Fibroblast of lung (primary cell): ENCODE data around the gene RBFOX1. TPM values are rescaled to one million over a fixed set of nuclear protein-coding genes. Genes with fewer than 3 reads are reported as not detected.

Experiments
- DNase-seq, 2 donors: peaks; one replicate each; pipeline versions ENCODE4 v3.0.0 to v3.0.0-alpha.2; 2010; ENCODE audit warnings: low read depth in 2 of 2
- H2AFZ ChIP-seq: 2 replicates; pipeline ENCODE4 v1.5.1; 2012; ENCODE audit warnings: low read length, control low read depth, inconsistent platforms
- H3K27ac ChIP-seq: 2 replicates; pipeline ENCODE4 v1.5.1; 2011; ENCODE audit warnings: low read length, control low read depth; ENCODE audit not compliant: insufficient read depth
- H3K27me3 ChIP-seq: 2 replicates; pipeline ENCODE4 v1.5.1; 2011; ENCODE audit warnings: mild to moderate bottlenecking, low read length; ENCODE audit not compliant: control insufficient read depth, insufficient read depth
- H3K36me3 ChIP-seq: 2 replicates; pipeline ENCODE4 v1.5.1; 2011; ENCODE audit warnings: low read length; ENCODE audit not compliant: control insufficient read depth, insufficient read depth
- H3K4me1 ChIP-seq: 2 replicates; pipeline ENCODE4 v1.5.1; 2011; ENCODE audit warnings: low read length; ENCODE audit not compliant: control insufficient read depth, insufficient read depth; ENCODE audit errors: extremely low read depth
- H3K4me2 ChIP-seq: 2 replicates; pipeline ENCODE4 v1.5.1; 2011; ENCODE audit warnings: low read length, control low read depth; ENCODE audit not compliant: insufficient read depth; ENCODE audit errors: extremely low read depth
- H3K4me3 ChIP-seq, 4 experiments: fragments of 200-600 bp in 1 of 4; sonication (generic) in 1 of 4; replicated peaks in 1 of 4; 2 replicates each; pipeline ENCODE4 v1.5.1; 2011 to 2016; ENCODE audit warnings: low read length in 4 of 4, low read depth in 3 of 4, mild to moderate bottlenecking in 3 of 4, control low read depth in 2 of 4, inconsistent platforms in 1 of 4, mixed read lengths in 1 of 4; ENCODE audit not compliant: insufficient read depth in 1 of 4; ENCODE audit errors: control extremely low read depth in 1 of 4
- H3K79me2 ChIP-seq: 2 replicates; pipeline ENCODE4 v1.5.1; 2012; ENCODE audit warnings: mild to moderate bottlenecking, low read length, inconsistent platforms; ENCODE audit not compliant: control insufficient read depth, insufficient read depth
- H3K9ac ChIP-seq: 2 replicates; pipeline ENCODE4 v1.5.1; 2011; ENCODE audit warnings: mild to moderate bottlenecking, low read length, control low read depth; ENCODE audit not compliant: insufficient read depth
- H3K9me3 ChIP-seq: 2 replicates; pipeline ENCODE4 v1.5.1; 2012; ENCODE audit warnings: low read depth, low read length; ENCODE audit not compliant: control insufficient read depth, insufficient read depth
- H4K20me1 ChIP-seq: 2 replicates; pipeline ENCODE4 v1.5.1; 2011; ENCODE audit warnings: low read length; ENCODE audit not compliant: control insufficient read depth, insufficient read depth; ENCODE audit errors: extremely low read depth
- CTCF ChIP-seq, 2 donors: IDR thresholded peaks in 1 of 2; conservative IDR thresholded peaks in 1 of 2; 1 replicate in 1 of 2; 2 replicates in 1 of 2; pipeline ENCODE4 v1.5.1; 2011 to 2012; ENCODE audit warnings: low read length in 2 of 2, control low read depth in 1 of 2, inconsistent platforms in 1 of 2, low read depth in 1 of 2, mild to moderate bottlenecking in 1 of 2
- EZH2 ChIP-seq: IDR thresholded peaks from 2 replicates; pipeline ENCODE4 v1.5.1; 2012; ENCODE audit warnings: low read length, control low read depth, mild to moderate bottlenecking; ENCODE audit errors: missing control alignments
- polyA plus RNA-seq, 2 donors: library from polyadenylated mRNA; depleted of rRNA in 1 of 2; stranded (reverse) in 1 of 2; unstranded in 1 of 2; fragments of >200 nt; gene quantifications; 2 replicates each; pipeline ENCODE4 v1.2.1, GENCODE V29; 2011 to 2012; ENCODE audit warnings: missing spikeins in 1 of 2
- total RNA-seq: library from RNA; depleted of rRNA; stranded (reverse); fragments of >200 nt; gene quantifications from 2 replicates; pipeline ENCODE4 v1.2.1, GENCODE V29; 2014

Gene RBFOX1
- total and polyA plus RNA-seq, 2 donors (not counting 1 experiment from before 2014, with no cell fraction given): not detected

- Histone ChIP-seq H2AFZ (no peak overlapping the region), H3K4me2 (no peak overlapping the region), H4K20me1 (no peaks in the 10 kb centered on the region), H3K27me3 (no peaks in the 10 kb centered on the region), H3K4me3 (no peak overlapping the region), H3K36me3 (no peaks in the 10 kb centered on the region), H3K27ac (no peak overlapping the region), H3K79me2 (no peaks in the 10 kb centered on the region), H3K9me3 (no peaks in the 10 kb centered on the region), H3K4me1 (no peaks in the 10 kb centered on the region), H3K9ac (no peak overlapping the region)
- no peak for DNase-seq
- TF ChIP-seq EZH2: no peak
These were observed 244.9 kb downstream of the RBFOX1 start for GRCh38 chr16:7577588-7577987.

- H3K4me1 ChIP-seq: no peaks in the 10 kb centered on the region
- no peak for TF ChIP-seq CTCF (conservative IDR thresholded peaks at IDR 0.05 in 1 of 2, IDR thresholded peaks at IDR 0.05 in 1 of 2; ENCODE audit: low read depth in 1 of 2, low read length in 2 of 2)
- no peak for TF ChIP-seq EZH2
- no peaks in the 10 kb centered on the region for H3K27me3 ChIP-seq
- H4K20me1 ChIP-seq: no peaks in the 10 kb centered on the region
- H3K79me2 ChIP-seq: no peaks in the 10 kb centered on the region
- H2AFZ ChIP-seq: no peak overlapping the region
- H3K36me3 ChIP-seq: no peaks in the 10 kb centered on the region
- H3K4me2 ChIP-seq: no peak overlapping the region
- no peak overlapping the region for H3K9ac ChIP-seq
- no peak overlapping the region for H3K4me3 ChIP-seq
- H3K9me3 ChIP-seq: no peaks in the 10 kb centered on the region
- DNase-seq: no peak
- no peak overlapping the region for H3K27ac ChIP-seq
These were observed 246.8 kb downstream of the RBFOX1 start for GRCh38 chr16:7579454-7579853.

GRCh38 chr16:7581175-7581574, 248.5 kb downstream of the RBFOX1 start:
- Histone ChIP-seq H3K27me3 (no peaks in the 10 kb centered on the region), H3K4me1 (no peaks in the 10 kb centered on the region), H3K4me3 (no peak overlapping the region), H3K79me2 (no peaks in the 10 kb centered on the region), H3K36me3 (no peaks in the 10 kb centered on the region), H3K27ac (no peak overlapping the region), H3K9ac (no peak overlapping the region), H4K20me1 (no peaks in the 10 kb centered on the region), H3K9me3 (no peaks in the 10 kb centered on the region), H2AFZ (no peak overlapping the region), H3K4me2 (no peak overlapping the region)
- DNase-seq: no peak
- TF ChIP-seq CTCF (conservative IDR thresholded peaks at IDR 0.05 in 1 of 2, IDR thresholded peaks at IDR 0.05 in 1 of 2; ENCODE audit: low read depth in 1 of 2, low read length in 2 of 2): no peak
- no peak for TF ChIP-seq EZH2

DNA sequence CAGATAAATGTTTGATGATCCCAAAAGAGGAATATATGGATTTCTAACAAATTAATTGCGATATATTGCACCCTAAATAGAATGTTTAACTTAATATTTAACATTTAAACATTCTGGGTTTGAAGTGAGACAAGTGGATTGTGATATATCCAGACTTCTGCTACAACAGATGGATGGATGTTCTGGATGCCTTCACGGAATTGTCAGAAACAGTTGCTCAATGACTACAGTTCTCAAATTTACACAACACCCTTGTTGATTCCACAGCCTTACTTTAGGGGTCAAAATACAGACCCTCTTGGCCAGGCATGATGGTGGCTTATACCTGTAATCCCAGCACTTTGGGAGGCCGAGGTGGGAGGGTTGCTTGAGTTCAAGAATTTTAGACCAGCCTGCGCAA, 250.8 kb downstream of the RBFOX1 start:
- Histone ChIP-seq H3K27ac (no peak overlapping the region), H3K36me3 (no peaks in the 10 kb centered on the region), H3K79me2 (no peaks in the 10 kb centered on the region), H3K4me3 (no peak overlapping the region), H4K20me1 (no peaks in the 10 kb centered on the region), H2AFZ (no peak overlapping the region), H3K4me2 (no peak overlapping the region), H3K27me3 (no peaks in the 10 kb centered on the region), H3K4me1 (no peaks in the 10 kb centered on the region), H3K9ac (no peak overlapping the region), H3K9me3 (no peaks in the 10 kb centered on the region)
- DNase-seq: no peak
- TF ChIP-seq CTCF (conservative IDR thresholded peaks at IDR 0.05 in 1 of 2, IDR thresholded peaks at IDR 0.05 in 1 of 2; ENCODE audit: low read depth in 1 of 2, low read length in 2 of 2) (no peak), EZH2 (no peak)
